T-helper 1 cell treated with Interleukin-12 subunit alpha and Interleukin-12 subunit beta and Interleukin-4 antibody, amounts not matched to agents 30 μg/mL and 1 μg/mL, for 36 hours (primary cell): ENCODE measurements around the gene WDR64.

ENCODE experiments used
- H3K27ac Mint-ChIP-seq: one replicate; pipeline ENCODE4 v1.8.0; 2021; ENCODE audit warnings: mild to moderate bottlenecking, mixed read lengths
- H3K27me3 Mint-ChIP-seq: one replicate; pipeline ENCODE4 v1.8.0; 2021; ENCODE audit warnings: low read depth, mixed read lengths
- H3K36me3 Mint-ChIP-seq: one replicate; pipeline ENCODE4 v1.8.0; 2021; ENCODE audit warnings: low read depth, mixed read lengths
- H3K4me1 Mint-ChIP-seq: one replicate; pipeline ENCODE4 v1.8.0; 2021; ENCODE audit warnings: low read depth, mixed read lengths
- H3K4me3 Mint-ChIP-seq: one replicate; pipeline ENCODE4 v1.8.0; 2021; ENCODE audit warnings: mild to moderate bottlenecking, moderate library complexity, mixed read lengths
- H3K9me3 Mint-ChIP-seq: one replicate; pipeline ENCODE4 v1.8.0; 2021; ENCODE audit warnings: mixed read lengths

WDR64 gene

GRCh38 chr1:241617426-241617825 lies 34.7 kb upstream of the WDR64 start:
- Mint-ChIP-seq H3K4me3 (no peak overlapping the region), H3K9me3 (no peaks in the 10 kb centered on the region), H3K27ac (no peak overlapping the region), H3K36me3 (no peaks in the 10 kb centered on the region), H3K4me1 (peaks cover 4% of the 10 kb centered on the region), H3K27me3 (no peaks in the 10 kb centered on the region)

GRCh38 chr1:241622669-241623068 lies 29.4 kb upstream of the WDR64 start:
- Mint-ChIP-seq H3K36me3 (no peaks in the 10 kb centered on the region), H3K27me3 (no peaks in the 10 kb centered on the region), H3K9me3 (no peaks in the 10 kb centered on the region), H3K4me1 (peaks cover 4% of the 10 kb centered on the region), H3K4me3 (no peak overlapping the region), H3K27ac (no peak overlapping the region)

- H3K4me1 Mint-ChIP-seq: peaks cover 12% of the 10 kb centered on the region
These were observed 27.1 kb upstream of the WDR64 start for GRCh38 chr1:241624935-241625334.

GRCh38 chr1:241627453-241628259 lies 24.4 kb upstream of the WDR64 start:
- H3K4me1 Mint-ChIP-seq: peaks cover 16% of the 10 kb centered on the region
- H3K9me3 Mint-ChIP-seq: no peaks in the 10 kb centered on the region
- peaks cover 3% of the 10 kb centered on the region for H3K36me3 Mint-ChIP-seq
- H3K27me3 Mint-ChIP-seq: no peaks in the 10 kb centered on the region
- H3K4me3 Mint-ChIP-seq: peak overlapping the region; percentile 73
- peak overlapping the region; percentile 92 for H3K27ac Mint-ChIP-seq

More at GRCh38 chr1:241624935-241625334, 27.1 kb upstream of the WDR64 start:
- no peak overlapping the region for H3K4me3 Mint-ChIP-seq
- H3K27me3 Mint-ChIP-seq: no peaks in the 10 kb centered on the region
- no peaks in the 10 kb centered on the region for H3K36me3 Mint-ChIP-seq
- H3K27ac Mint-ChIP-seq: no peak overlapping the region
- H3K9me3 Mint-ChIP-seq: no peaks in the 10 kb centered on the region

- Mint-ChIP-seq H3K27ac (no peak overlapping the region), H3K4me3 (no peak overlapping the region), H3K36me3 (peaks cover 5% of the 10 kb centered on the region), H3K4me1 (peaks cover 16% of the 10 kb centered on the region), H3K9me3 (no peaks in the 10 kb centered on the region), H3K27me3 (no peaks in the 10 kb centered on the region)
These were observed 22.1 kb upstream of the WDR64 start for GRCh38 chr1:241630005-241630404.

GRCh38 chr1:241630476-241630875 lies 21.6 kb upstream of the WDR64 start:
- peaks cover 10% of the 10 kb centered on the region for H3K36me3 Mint-ChIP-seq
- no peaks in the 10 kb centered on the region for H3K9me3 Mint-ChIP-seq
- H3K27me3 Mint-ChIP-seq: no peaks in the 10 kb centered on the region
- H3K4me3 Mint-ChIP-seq: no peak overlapping the region
- H3K4me1 Mint-ChIP-seq: peaks cover 16% of the 10 kb centered on the region
- H3K27ac Mint-ChIP-seq: no peak overlapping the region

GRCh38 chr1:241630899-241631298 lies 21.2 kb upstream of the WDR64 start:
- Mint-ChIP-seq H3K9me3 (no peaks in the 10 kb centered on the region), H3K4me1 (peaks cover 16% of the 10 kb centered on the region), H3K27ac (no peak overlapping the region), H3K36me3 (peaks cover 11% of the 10 kb centered on the region), H3K27me3 (no peaks in the 10 kb centered on the region), H3K4me3 (no peak overlapping the region)

- Mint-ChIP-seq H3K9me3 (no peaks in the 10 kb centered on the region), H3K4me1 (peaks cover 19% of the 10 kb centered on the region), H3K36me3 (peaks cover 11% of the 10 kb centered on the region), H3K4me3 (no peak overlapping the region), H3K27me3 (no peaks in the 10 kb centered on the region), H3K27ac (no peak overlapping the region)
These were observed 20.4 kb upstream of the WDR64 start for GRCh38 chr1:241631674-241632073.

- Mint-ChIP-seq H3K9me3 (no peaks in the 10 kb centered on the region), H3K36me3 (peaks cover 12% of the 10 kb centered on the region), H3K4me1 (peaks cover 20% of the 10 kb centered on the region), H3K27me3 (no peaks in the 10 kb centered on the region), H3K27ac (no peak overlapping the region), H3K4me3 (no peak overlapping the region)
These were observed 19.1 kb upstream of the WDR64 start for GRCh38 chr1:241632987-241633386.

- Mint-ChIP-seq H3K27me3 (no peaks in the 10 kb centered on the region), H3K36me3 (peaks cover 16% of the 10 kb centered on the region), H3K4me1 (peaks cover 25% of the 10 kb centered on the region), H3K27ac (no peak overlapping the region), H3K9me3 (no peaks in the 10 kb centered on the region), H3K4me3 (no peak overlapping the region)
These were observed 16.4 kb upstream of the WDR64 start for GRCh38 chr1:241635556-241636152.

GRCh38 chr1:241636291-241636690 lies 15.8 kb upstream of the WDR64 start:
- Mint-ChIP-seq H3K27me3 (no peaks in the 10 kb centered on the region), H3K4me3 (no peak overlapping the region), H3K4me1 (peaks cover 27% of the 10 kb centered on the region), H3K27ac (no peak overlapping the region), H3K9me3 (no peaks in the 10 kb centered on the region), H3K36me3 (peaks cover 16% of the 10 kb centered on the region)

- no peaks in the 10 kb centered on the region for H3K9me3 Mint-ChIP-seq
- no peak overlapping the region for H3K27ac Mint-ChIP-seq
- H3K27me3 Mint-ChIP-seq: no peaks in the 10 kb centered on the region
- peak overlapping the region; percentile 20 for H3K4me3 Mint-ChIP-seq
- peaks cover 15% of the 10 kb centered on the region for H3K36me3 Mint-ChIP-seq
- H3K4me1 Mint-ChIP-seq: peaks cover 26% of the 10 kb centered on the region
These were observed 15.0 kb upstream of the WDR64 start for GRCh38 chr1:241637046-241637590.

- H3K27me3 Mint-ChIP-seq: no peaks in the 10 kb centered on the region
- peaks cover 14% of the 10 kb centered on the region for H3K36me3 Mint-ChIP-seq
- peaks cover 24% of the 10 kb centered on the region for H3K4me1 Mint-ChIP-seq
- H3K4me3 Mint-ChIP-seq: peak overlapping the region; percentile 75
- H3K27ac Mint-ChIP-seq: no peak overlapping the region
- peaks cover 4% of the 10 kb centered on the region for H3K9me3 Mint-ChIP-seq
These were observed 14.5 kb upstream of the WDR64 start for GRCh38 chr1:241637604-241638003.

GRCh38 chr1:241638099-241638682 lies 13.9 kb upstream of the WDR64 start:
- no peak overlapping the region for H3K27ac Mint-ChIP-seq
- peaks cover 14% of the 10 kb centered on the region for H3K36me3 Mint-ChIP-seq
- H3K9me3 Mint-ChIP-seq: peaks cover 5% of the 10 kb centered on the region
- H3K4me1 Mint-ChIP-seq: peaks cover 24% of the 10 kb centered on the region
- no peaks in the 10 kb centered on the region for H3K27me3 Mint-ChIP-seq
- peak overlapping the region; percentile 75 for H3K4me3 Mint-ChIP-seq
